ENCODE results near the gene CAMKK1. TPM values are rescaled to one million over a fixed set of nuclear protein-coding genes. Genes with fewer than 3 reads are reported as not detected.
A peak's percentile ranks its signal among the peaks of the same experiment; 100 is the strongest.

The CAMKK1 gene
- total and polyA plus RNA-seq, 2 experiments from 2014 or later, result 4.3 to 7.1 TPM

DNA sequence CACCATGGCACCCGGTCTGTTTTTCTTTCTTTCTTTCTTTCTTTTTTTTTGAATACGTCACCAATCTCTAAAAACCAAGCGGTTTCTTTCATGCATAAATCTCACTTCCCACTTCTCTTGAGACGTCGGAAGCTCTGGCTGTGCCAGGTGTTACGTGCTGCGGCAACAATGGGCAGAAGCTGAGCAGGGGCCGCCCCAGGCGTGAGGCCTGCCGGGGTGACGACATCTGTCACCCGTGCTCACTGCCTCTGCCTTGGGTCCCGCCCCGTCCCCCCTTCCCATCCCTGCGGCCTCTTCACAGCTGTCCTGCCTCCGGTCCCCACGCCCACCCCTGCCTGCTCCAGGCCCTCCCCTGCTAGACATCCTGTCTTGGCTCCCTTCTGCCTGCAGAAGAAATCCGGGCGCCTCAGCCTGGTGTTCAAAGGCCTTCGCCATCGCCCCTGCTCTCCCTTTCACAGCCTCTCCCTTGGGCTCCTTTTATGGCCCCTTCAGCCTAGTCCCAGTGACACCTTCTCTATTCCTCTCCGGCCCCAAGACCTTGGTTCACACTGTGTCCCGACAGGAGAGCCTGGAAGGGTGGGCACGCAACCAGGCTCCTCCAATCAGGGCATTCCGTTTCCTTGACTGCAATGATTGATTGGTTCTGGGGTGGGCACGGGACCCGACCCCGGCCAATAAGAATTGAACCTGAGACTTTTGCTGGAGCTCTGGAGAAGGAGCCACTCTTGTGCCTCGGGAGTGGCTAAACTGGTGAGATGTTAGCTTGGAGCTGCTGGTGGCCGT lies 18.6 kb upstream of the CAMKK1 start:
- no peak overlapping the region for H3K4me2 ChIP-seq
- no peaks in the 10 kb centered on the region for H3K36me3 ChIP-seq (ENCODE audit: insufficient read depth)
- no peaks in the 10 kb centered on the region for H3K9me2 ChIP-seq (ENCODE audit: insufficient read depth)
- TF ChIP-seq, protein P1, sequence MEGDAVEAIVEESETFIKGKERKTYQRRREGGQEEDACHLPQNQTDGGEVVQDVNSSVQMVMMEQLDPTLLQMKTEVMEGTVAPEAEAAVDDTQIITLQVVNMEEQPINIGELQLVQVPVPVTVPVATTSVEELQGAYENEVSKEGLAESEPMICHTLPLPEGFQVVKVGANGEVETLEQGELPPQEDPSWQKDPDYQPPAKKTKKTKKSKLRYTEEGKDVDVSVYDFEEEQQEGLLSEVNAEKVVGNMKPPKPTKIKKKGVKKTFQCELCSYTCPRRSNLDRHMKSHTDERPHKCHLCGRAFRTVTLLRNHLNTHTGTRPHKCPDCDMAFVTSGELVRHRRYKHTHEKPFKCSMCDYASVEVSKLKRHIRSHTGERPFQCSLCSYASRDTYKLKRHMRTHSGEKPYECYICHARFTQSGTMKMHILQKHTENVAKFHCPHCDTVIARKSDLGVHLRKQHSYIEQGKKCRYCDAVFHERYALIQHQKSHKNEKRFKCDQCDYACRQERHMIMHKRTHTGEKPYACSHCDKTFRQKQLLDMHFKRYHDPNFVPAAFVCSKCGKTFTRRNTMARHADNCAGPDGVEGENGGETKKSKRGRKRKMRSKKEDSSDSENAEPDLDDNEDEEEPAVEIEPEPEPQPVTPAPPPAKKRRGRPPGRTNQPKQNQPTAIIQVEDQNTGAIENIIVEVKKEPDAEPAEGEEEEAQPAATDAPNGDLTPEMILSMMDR (conservative IDR thresholded peaks at IDR 0.05; ENCODE audit: low read depth in 2 of 2), result no peak
- TF ChIP-seq, protein P2, sequence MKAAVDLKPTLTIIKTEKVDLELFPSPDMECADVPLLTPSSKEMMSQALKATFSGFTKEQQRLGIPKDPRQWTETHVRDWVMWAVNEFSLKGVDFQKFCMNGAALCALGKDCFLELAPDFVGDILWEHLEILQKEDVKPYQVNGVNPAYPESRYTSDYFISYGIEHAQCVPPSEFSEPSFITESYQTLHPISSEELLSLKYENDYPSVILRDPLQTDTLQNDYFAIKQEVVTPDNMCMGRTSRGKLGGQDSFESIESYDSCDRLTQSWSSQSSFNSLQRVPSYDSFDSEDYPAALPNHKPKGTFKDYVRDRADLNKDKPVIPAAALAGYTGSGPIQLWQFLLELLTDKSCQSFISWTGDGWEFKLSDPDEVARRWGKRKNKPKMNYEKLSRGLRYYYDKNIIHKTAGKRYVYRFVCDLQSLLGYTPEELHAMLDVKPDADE (IDR thresholded peaks at IDR 0.05), result no peak
- TF ChIP-seq EZH2 (IDR thresholded peaks at IDR 0.05; ENCODE audit: low read depth, unreplicated experiment), result no peak
- TF ChIP-seq NANOG (IDR thresholded peaks at IDR 0.05; ENCODE audit: borderline replicate concordance), result no peak
- TF ChIP-seq JUNB (IDR thresholded peaks at IDR 0.05; ENCODE audit: unreplicated experiment), result no peak
- TF ChIP-seq, protein P3, sequence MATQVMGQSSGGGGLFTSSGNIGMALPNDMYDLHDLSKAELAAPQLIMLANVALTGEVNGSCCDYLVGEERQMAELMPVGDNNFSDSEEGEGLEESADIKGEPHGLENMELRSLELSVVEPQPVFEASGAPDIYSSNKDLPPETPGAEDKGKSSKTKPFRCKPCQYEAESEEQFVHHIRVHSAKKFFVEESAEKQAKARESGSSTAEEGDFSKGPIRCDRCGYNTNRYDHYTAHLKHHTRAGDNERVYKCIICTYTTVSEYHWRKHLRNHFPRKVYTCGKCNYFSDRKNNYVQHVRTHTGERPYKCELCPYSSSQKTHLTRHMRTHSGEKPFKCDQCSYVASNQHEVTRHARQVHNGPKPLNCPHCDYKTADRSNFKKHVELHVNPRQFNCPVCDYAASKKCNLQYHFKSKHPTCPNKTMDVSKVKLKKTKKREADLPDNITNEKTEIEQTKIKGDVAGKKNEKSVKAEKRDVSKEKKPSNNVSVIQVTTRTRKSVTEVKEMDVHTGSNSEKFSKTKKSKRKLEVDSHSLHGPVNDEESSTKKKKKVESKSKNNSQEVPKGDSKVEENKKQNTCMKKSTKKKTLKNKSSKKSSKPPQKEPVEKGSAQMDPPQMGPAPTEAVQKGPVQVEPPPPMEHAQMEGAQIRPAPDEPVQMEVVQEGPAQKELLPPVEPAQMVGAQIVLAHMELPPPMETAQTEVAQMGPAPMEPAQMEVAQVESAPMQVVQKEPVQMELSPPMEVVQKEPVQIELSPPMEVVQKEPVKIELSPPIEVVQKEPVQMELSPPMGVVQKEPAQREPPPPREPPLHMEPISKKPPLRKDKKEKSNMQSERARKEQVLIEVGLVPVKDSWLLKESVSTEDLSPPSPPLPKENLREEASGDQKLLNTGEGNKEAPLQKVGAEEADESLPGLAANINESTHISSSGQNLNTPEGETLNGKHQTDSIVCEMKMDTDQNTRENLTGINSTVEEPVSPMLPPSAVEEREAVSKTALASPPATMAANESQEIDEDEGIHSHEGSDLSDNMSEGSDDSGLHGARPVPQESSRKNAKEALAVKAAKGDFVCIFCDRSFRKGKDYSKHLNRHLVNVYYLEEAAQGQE (IDR thresholded peaks at IDR 0.05; ENCODE audit: unreplicated experiment), result no peak
- TF ChIP-seq CREB1 (CRISPR knock-in tag; IDR thresholded peaks at IDR 0.05; ENCODE audit: low read depth), result no peak
- TF ChIP-seq, protein P4, sequence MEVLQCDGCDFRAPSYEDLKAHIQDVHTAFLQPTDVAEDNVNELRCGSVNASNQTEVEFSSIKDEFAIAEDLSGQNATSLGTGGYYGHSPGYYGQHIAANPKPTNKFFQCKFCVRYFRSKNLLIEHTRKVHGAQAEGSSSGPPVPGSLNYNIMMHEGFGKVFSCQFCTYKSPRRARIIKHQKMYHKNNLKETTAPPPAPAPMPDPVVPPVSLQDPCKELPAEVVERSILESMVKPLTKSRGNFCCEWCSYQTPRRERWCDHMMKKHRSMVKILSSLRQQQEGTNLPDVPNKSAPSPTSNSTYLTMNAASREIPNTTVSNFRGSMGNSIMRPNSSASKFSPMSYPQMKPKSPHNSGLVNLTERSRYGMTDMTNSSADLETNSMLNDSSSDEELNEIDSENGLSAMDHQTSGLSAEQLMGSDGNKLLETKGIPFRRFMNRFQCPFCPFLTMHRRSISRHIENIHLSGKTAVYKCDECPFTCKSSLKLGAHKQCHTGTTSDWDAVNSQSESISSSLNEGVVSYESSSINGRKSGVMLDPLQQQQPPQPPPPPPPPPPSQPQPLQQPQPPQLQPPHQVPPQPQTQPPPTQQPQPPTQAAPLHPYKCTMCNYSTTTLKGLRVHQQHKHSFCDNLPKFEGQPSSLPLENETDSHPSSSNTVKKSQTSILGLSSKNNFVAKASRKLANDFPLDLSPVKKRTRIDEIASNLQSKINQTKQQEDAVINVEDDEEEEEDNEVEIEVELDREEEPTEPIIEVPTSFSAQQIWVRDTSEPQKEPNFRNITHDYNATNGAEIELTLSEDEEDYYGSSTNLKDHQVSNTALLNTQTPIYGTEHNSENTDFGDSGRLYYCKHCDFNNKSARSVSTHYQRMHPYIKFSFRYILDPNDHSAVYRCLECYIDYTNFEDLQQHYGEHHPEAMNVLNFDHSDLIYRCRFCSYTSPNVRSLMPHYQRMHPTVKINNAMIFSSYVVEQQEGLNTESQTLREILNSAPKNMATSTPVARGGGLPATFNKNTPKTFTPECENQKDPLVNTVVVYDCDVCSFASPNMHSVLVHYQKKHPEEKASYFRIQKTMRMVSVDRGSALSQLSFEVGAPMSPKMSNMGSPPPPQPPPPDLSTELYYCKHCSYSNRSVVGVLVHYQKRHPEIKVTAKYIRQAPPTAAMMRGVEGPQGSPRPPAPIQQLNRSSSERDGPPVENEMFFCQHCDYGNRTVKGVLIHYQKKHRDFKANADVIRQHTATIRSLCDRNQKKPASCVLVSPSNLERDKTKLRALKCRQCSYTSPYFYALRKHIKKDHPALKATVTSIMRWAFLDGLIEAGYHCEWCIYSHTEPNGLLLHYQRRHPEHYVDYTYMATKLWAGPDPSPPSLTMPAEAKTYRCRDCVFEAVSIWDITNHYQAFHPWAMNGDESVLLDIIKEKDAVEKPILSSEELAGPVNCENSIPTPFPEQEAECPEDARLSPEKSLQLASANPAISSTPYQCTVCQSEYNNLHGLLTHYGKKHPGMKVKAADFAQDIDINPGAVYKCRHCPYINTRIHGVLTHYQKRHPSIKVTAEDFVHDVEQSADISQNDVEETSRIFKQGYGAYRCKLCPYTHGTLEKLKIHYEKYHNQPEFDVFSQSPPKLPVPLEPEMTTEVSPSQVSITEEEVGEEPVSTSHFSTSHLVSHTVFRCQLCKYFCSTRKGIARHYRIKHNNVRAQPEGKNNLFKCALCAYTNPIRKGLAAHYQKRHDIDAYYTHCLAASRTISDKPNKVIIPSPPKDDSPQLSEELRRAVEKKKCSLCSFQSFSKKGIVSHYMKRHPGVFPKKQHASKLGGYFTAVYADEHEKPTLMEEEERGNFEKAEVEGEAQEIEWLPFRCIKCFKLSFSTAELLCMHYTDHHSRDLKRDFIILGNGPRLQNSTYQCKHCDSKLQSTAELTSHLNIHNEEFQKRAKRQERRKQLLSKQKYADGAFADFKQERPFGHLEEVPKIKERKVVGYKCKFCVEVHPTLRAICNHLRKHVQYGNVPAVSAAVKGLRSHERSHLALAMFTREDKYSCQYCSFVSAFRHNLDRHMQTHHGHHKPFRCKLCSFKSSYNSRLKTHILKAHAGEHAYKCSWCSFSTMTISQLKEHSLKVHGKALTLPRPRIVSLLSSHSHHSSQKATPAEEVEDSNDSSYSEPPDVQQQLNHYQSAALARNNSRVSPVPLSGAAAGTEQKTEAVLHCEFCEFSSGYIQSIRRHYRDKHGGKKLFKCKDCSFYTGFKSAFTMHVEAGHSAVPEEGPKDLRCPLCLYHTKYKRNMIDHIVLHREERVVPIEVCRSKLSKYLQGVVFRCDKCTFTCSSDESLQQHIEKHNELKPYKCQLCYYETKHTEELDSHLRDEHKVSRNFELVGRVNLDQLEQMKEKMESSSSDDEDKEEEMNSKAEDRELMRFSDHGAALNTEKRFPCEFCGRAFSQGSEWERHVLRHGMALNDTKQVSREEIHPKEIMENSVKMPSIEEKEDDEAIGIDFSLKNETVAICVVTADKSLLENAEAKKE (CRISPR knock-in tag; IDR thresholded peaks at IDR 0.05), result no peak
- no peak for TF ChIP-seq ZNF114 (CRISPR knock-in tag; IDR thresholded peaks at IDR 0.05)
- no peaks in the 10 kb centered on the region for H3F3A ChIP-seq (replicated peaks; ENCODE audit: low read depth)
- H3K27me3 ChIP-seq (ENCODE audit: insufficient read depth), result no peaks in the 10 kb centered on the region
- no peaks in the 10 kb centered on the region for H3K36me3 Mint-ChIP-seq (ENCODE audit: low read depth)
- H3K9me3 Mint-ChIP-seq, result no peaks in the 10 kb centered on the region
- ATAC-seq (peak; percentile 10; the same call in 1 of the 3 replicates), DNase-seq (ENCODE audit: low spot score) (peak; percentile 55)
- no peak overlapping the region for H3K4me3 ChIP-seq
- H3K27me3 Mint-ChIP-seq (ENCODE audit: insufficient read depth, low read depth, poor library complexity), result peaks cover 9% of the 10 kb centered on the region
- no peak overlapping the region for H3K27ac ChIP-seq (ENCODE audit: low read depth)
- no peaks in the 10 kb centered on the region; the same call in 1 of the 2 replicates for H3K4me1 ChIP-seq (ENCODE audit: insufficient read depth)
- no peaks in the 10 kb centered on the region for H4K20me1 ChIP-seq (replicated peaks; ENCODE audit: insufficient read depth)
- no peaks in the 10 kb centered on the region for H3K79me2 ChIP-seq (replicated peaks; ENCODE audit: insufficient read depth)
- H3K4me3 Mint-ChIP-seq, result no peak overlapping the region
- no peak overlapping the region for H3K27ac Mint-ChIP-seq
- H2AFZ ChIP-seq, result peak overlapping the region; percentile 65; the same call in 1 of the 2 replicates
- peaks cover 7% of the 10 kb centered on the region; the same call in 2 of the 3 replicates for H3K4me1 Mint-ChIP-seq

Measured in GM23338 (cell line).